Mesenchymal stem cell (in vitro differentiated cells and primary cell): ENCODE data around the gene ATP6V0C.
A peak's percentile ranks its signal among the peaks of the same experiment; 100 is the strongest.

Experiments used
- DNase-seq: peaks from one replicate; pipeline ENCODE4 v3.0.0-alpha.2; 2013
- H2AFZ ChIP-seq: one replicate; pipeline ENCODE4 v1.6.1; 2013; ENCODE audit warnings: low read depth, mild to moderate bottlenecking, control low read depth, inconsistent platforms, low read length, moderate library complexity
- H2AK5ac ChIP-seq: 2 replicates; pipeline ENCODE4 v1.6.1; 2013; ENCODE audit warnings: low read length, moderate library complexity, mild to moderate bottlenecking, inconsistent platforms; ENCODE audit not compliant: severe bottlenecking
- H2BK120ac ChIP-seq: one replicate; pipeline ENCODE4 v1.6.1; 2013; ENCODE audit warnings: low read depth, mild to moderate bottlenecking, inconsistent platforms, low read length, moderate library complexity
- H2BK12ac ChIP-seq, 2 experiments: one replicate each; pipeline ENCODE4 v1.6.1; 2013; ENCODE audit warnings: inconsistent platforms in 2 of 2, low read length in 2 of 2, mild to moderate bottlenecking in 2 of 2, moderate library complexity in 2 of 2, control low read depth in 1 of 2
- H2BK15ac ChIP-seq: one replicate; pipeline ENCODE4 v1.6.1; 2013; ENCODE audit warnings: mild to moderate bottlenecking, low read depth, inconsistent platforms; ENCODE audit not compliant: poor library complexity, severe bottlenecking
- H2BK5ac ChIP-seq: 2 replicates; pipeline ENCODE4 v1.6.1; 2013; ENCODE audit warnings: low read depth, mild to moderate bottlenecking, low read length, control low read depth, inconsistent platforms; ENCODE audit not compliant: poor library complexity, severe bottlenecking
- H3K14ac ChIP-seq, 2 experiments: one replicate each; pipeline ENCODE4 v1.6.1; 2013; ENCODE audit warnings: inconsistent platforms in 2 of 2, low read length in 2 of 2, control low read depth in 1 of 2, mild to moderate bottlenecking in 1 of 2, moderate library complexity in 1 of 2
- H3K18ac ChIP-seq, 2 experiments: one replicate each; pipeline ENCODE4 v1.6.1; 2013; ENCODE audit warnings: inconsistent platforms in 2 of 2, low read length in 2 of 2, control low read depth in 1 of 2, low read depth in 1 of 2, mild to moderate bottlenecking in 1 of 2
- H3K23ac ChIP-seq, 2 experiments: one replicate each; pipeline ENCODE4 v1.6.1; 2013; ENCODE audit warnings: inconsistent platforms in 2 of 2, low read length in 2 of 2, mild to moderate bottlenecking in 2 of 2, moderate library complexity in 2 of 2, control low read depth in 1 of 2
- H3K27ac ChIP-seq: 2 replicates; pipeline ENCODE4 v1.5.1; 2013; ENCODE audit warnings: mild to moderate bottlenecking, moderate library complexity, low read length, control low read depth, inconsistent platforms; ENCODE audit not compliant: poor library complexity, severe bottlenecking
- H3K27me3 ChIP-seq, 2 experiments: 2 replicates each; pipeline versions ENCODE4 v1.6.1 to v1.7.0; 2013; ENCODE audit warnings: low read length in 2 of 2, mild to moderate bottlenecking in 2 of 2, moderate library complexity in 2 of 2, control low read depth in 1 of 2, inconsistent platforms in 1 of 2; ENCODE audit not compliant: control insufficient read depth in 1 of 2, insufficient read depth in 1 of 2
- H3K36me3 ChIP-seq, 2 experiments: 2 replicates each; pipeline versions ENCODE4 v1.6.1 to v1.7.0; 2013; ENCODE audit warnings: low read length in 2 of 2, control low read depth in 1 of 2, inconsistent platforms in 1 of 2, low read depth in 1 of 2, mild to moderate bottlenecking in 1 of 2; ENCODE audit not compliant: insufficient read depth in 2 of 2, control insufficient read depth in 1 of 2
- H3K4ac ChIP-seq, 2 experiments: one replicate each; pipeline ENCODE4 v1.6.1; 2013; ENCODE audit warnings: inconsistent platforms in 2 of 2, low read length in 2 of 2, mild to moderate bottlenecking in 2 of 2, moderate library complexity in 2 of 2, control low read depth in 1 of 2, low read depth in 1 of 2
- H3K4me1 ChIP-seq: 2 replicates; pipeline ENCODE4 v1.6.1; 2013; ENCODE audit warnings: low read depth, low read length, control low read depth; ENCODE audit not compliant: control insufficient read depth, insufficient read depth
- H3K4me2 ChIP-seq: 2 replicates; pipeline ENCODE4 v1.6.1; 2013; ENCODE audit warnings: low read length, mild to moderate bottlenecking, inconsistent platforms; ENCODE audit not compliant: poor library complexity, severe bottlenecking
- H3K4me3 ChIP-seq, 2 experiments: 2 replicates each; pipeline versions ENCODE4 v1.5.1 to v1.7.0; 2013; ENCODE audit warnings: low read length in 2 of 2, mild to moderate bottlenecking in 2 of 2, control low read depth in 1 of 2, low read depth in 1 of 2; ENCODE audit not compliant: insufficient read depth in 1 of 2
- H3K79me1 ChIP-seq: replicated peaks from 2 replicates; pipeline ENCODE4 v1.6.1; 2013; ENCODE audit warnings: mild to moderate bottlenecking, control low read depth, low read length, inconsistent platforms; ENCODE audit not compliant: poor library complexity, severe bottlenecking
- H3K9ac ChIP-seq: 2 replicates; pipeline ENCODE4 v1.7.0; 2013; ENCODE audit warnings: mild to moderate bottlenecking, low read length, moderate library complexity
- H3K9me3 ChIP-seq: 2 replicates; pipeline ENCODE4 v1.7.0; 2013; ENCODE audit warnings: mild to moderate bottlenecking, low read length; ENCODE audit not compliant: control insufficient read depth
- H4K8ac ChIP-seq: one replicate; pipeline ENCODE4 v1.6.1; 2013; ENCODE audit warnings: inconsistent platforms, mild to moderate bottlenecking, low read length, moderate library complexity
- H4K91ac ChIP-seq: one replicate; pipeline ENCODE4 v1.6.1; 2013; ENCODE audit warnings: mild to moderate bottlenecking, low read length, inconsistent platforms
- WGBS: methylation state at CpG from one replicate; pipeline ENCODE4 v1.1.7; 2013; ENCODE audit warnings: mixed read lengths; 5-methylcytosine and 5-hydroxymethylcytosine counted together

ATP6V0C gene

DNA sequence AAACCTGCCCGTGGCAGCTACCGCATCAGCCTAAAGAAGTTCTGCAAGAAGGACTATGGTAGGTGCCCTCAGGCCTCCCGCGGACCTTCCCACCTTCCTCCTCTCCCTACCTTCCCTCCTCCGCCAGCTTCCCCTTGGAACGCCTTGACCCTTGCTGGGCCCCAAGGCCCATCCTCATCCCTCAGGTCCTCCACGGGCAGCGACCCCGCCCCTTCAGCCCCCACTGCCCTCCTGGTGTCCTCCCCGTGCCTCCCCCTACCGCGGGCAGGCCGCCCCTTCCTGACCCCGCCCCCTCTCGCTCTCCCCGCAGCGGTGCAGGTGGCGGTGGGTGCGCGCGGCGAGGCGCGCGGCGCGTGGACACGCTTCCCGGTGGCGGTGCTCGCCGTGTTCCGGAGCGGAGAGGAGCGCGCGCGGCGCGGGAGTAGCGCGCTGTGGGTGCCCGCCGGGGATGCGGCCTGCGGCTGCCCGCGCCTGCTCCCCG, 40.3 kb upstream of the ATP6V0C start:
- Histone ChIP-seq H3K14ac (peak overlapping the region in 1 of 2 experiments; percentile 44), H4K91ac (no peak overlapping the region), H3K23ac (no peak overlapping the region), H2AFZ (no peak overlapping the region), H3K4me3 (peak overlapping the region in 1 of 2 experiments; percentile 77), H3K18ac (peak overlapping the region in 1 of 2 experiments; percentile 23), H3K4ac (no peak overlapping the region), H3K27me3 (peaks cover 23 to 36% of the 10 kb centered on the region in 2 experiments), H2BK12ac (no peak overlapping the region), H2BK120ac (no peak overlapping the region), H2BK5ac (no peak overlapping the region), H3K36me3 (peaks cover 0 to 6% of the 10 kb centered on the region in 2 experiments), H4K8ac (no peak overlapping the region), H3K27ac (no peak overlapping the region), H3K79me1 (peaks cover 14% of the 10 kb centered on the region), H2AK5ac (no peak overlapping the region), H3K4me2 (peak overlapping the region; percentile 91), H3K9me3 (no peaks in the 10 kb centered on the region), H3K9ac (no peak overlapping the region), H3K4me1 (peaks cover 55% of the 10 kb centered on the region), H2BK15ac (no peak overlapping the region)
- WGBS: 22% methylated on average over 14 of the region's 49 CpGs
- no peak for DNase-seq

DNA sequence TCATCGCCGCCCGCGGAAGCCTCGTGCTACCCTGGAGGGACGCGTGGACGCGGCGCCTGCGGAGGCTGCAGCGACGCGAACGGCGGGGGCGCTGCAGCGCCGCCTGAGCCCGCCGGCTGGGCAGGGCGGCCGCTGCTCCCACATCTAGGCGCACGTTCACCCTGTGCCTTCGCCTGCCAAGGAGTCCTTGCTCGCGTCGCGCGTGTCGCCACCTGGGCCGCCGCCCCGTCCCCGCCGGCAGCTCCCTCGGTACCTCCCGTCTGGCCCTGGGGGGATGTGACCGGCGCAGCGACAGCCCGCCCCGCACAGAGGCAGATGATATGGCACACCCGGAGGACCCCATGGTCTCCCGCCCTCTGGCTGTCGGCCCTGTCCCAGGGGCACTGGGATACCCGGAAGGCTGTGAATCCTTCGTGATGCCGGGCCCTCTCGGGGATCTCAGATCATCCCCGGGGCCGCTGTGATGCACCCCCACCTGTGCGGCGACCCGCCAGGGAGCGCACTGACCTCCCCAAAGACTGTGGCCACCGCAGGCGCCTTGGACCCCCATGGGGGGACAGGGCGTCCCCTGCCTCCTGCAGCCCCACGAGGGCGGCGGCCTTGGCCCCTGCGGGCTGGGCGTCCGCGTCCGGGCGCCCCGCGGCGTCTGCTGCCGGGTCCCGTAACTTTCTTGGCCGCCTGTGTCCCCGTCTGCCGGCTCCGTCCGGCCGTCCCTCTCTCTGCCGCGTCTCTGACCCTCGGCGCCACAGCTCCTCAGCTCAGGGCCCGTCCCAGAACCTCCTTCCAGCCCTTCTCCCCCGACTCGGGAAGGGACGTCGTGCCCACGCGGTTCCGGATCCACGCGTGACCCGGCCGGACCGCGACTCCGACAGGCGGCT, 39.5 kb upstream of the ATP6V0C start:
- Histone ChIP-seq H2BK120ac (peak overlapping the region; percentile 95), H3K9me3 (no peaks in the 10 kb centered on the region), H3K36me3 (peaks cover 0 to 6% of the 10 kb centered on the region in 2 experiments), H3K9ac (peak overlapping the region; percentile 84), H3K4me1 (peaks cover 47% of the 10 kb centered on the region), H3K14ac (peak overlapping the region in 1 of 2 experiments; percentile 98), H2AFZ (peak overlapping the region; percentile 72), H3K4me3 (peak overlapping the region; percentile 77 to 83), H3K27me3 (peaks cover 18 to 30% of the 10 kb centered on the region in 2 experiments), H4K91ac (peak overlapping the region; percentile 84), H2AK5ac (no peak overlapping the region), H3K27ac (no peak overlapping the region), H3K23ac (peak overlapping the region in 1 of 2 experiments; percentile 94), H3K79me1 (peaks cover 19% of the 10 kb centered on the region), H2BK15ac (peak overlapping the region; percentile 86), H2BK5ac (no peak overlapping the region), H4K8ac (peak overlapping the region; percentile 88), H3K18ac (peak overlapping the region; percentile 75 to 99), H3K4me2 (peak overlapping the region; percentile 91), H2BK12ac (peak overlapping the region in 1 of 2 experiments; percentile 88), H3K4ac (peak overlapping the region; percentile 81 to 84)
- DNase-seq: peak; percentile 54
- WGBS: under 1% methylated on average over 83 of the region's 100 CpGs

DNA sequence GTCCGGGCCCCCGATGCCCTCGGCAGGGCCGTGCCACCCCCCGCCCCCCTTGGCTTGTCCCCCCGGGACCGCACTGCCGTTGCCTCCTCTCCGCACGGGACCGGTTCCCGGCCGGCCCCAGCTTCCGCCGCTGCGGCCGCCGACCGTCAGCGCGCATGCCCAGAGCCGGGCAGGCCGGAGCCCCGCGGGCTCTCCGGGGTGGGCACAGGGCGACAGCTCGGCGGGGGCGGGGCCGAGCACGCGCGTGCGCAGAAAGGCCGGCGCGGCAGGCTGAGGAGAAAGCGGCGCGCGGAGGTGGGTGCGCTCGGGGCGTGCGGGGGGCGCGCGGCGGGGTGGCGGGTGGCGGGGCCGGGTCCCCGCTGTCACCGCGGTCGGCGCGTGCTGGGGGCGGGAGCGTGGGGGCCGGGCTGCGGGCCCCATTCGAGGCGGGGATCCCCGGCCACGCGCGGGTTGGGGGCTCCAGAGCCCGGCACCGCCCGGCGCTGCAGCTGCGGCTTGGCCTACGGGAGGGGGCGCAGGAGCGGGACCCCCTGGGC, 38.8 kb upstream of the ATP6V0C start, which contains the start of gene TBC1D24:
TBC1D24 (plus strand) TSS at position 251 of the 536 bp plus-strand sequence. CDS start 21,022 bp downstream, outside the sequence.
- under 1% methylated on average over 34 of the region's 77 CpGs for WGBS
- H3K23ac ChIP-seq: peak within 1 kb of the TSS in 1 of 2 experiments; percentile 94
- peaks cover 0 to 10% of the 10 kb centered on the region in 2 experiments for H3K36me3 ChIP-seq

More for the DNA sequence above, 38.8 kb upstream of the ATP6V0C start, which contains the start of gene TBC1D24:
- Histone ChIP-seq H2AFZ (peak within 1 kb of the TSS; percentile 72), H3K27ac (no peak within 1 kb of the TSS), H2BK5ac (no peak within 1 kb of the TSS), H3K14ac (peak within 1 kb of the TSS in 1 of 2 experiments; percentile 98), H3K9me3 (no peaks in the 10 kb centered on the region), H3K4me2 (peak within 1 kb of the TSS; percentile 91), H3K18ac (peak within 1 kb of the TSS; percentile 75 to 99), H2BK12ac (peak within 1 kb of the TSS in 1 of 2 experiments; percentile 88), H2BK15ac (peak within 1 kb of the TSS; percentile 87), H3K4me3 (peak within 1 kb of the TSS; percentile 77 to 83), H2BK120ac (peak within 1 kb of the TSS; percentile 95), H3K4me1 (peaks cover 45% of the 10 kb centered on the region), H4K8ac (peak within 1 kb of the TSS; percentile 88), H3K79me1 (peaks cover 22% of the 10 kb centered on the region), H3K4ac (peak within 1 kb of the TSS; percentile 81 to 84), H3K27me3 (peaks cover 11 to 25% of the 10 kb centered on the region in 2 experiments), H3K9ac (peak within 1 kb of the TSS; percentile 84), H4K91ac (peak within 1 kb of the TSS; percentile 84), H2AK5ac (no peak within 1 kb of the TSS)
- DNase-seq: peak; percentile 78
